Neural progenitor cell (in vitro differentiated cells): ENCODE data around the gene PCCA. TPM values are rescaled to one million over a fixed set of nuclear protein-coding genes. Genes with fewer than 3 reads are reported as not detected.

ENCODE experiments used
- DNase-seq: peaks from one replicate; pipeline ENCODE4 v3.0.0-alpha.2; 2016; ENCODE audit warnings: low spot score
- H2AFZ ChIP-seq: fragments of 200-600 bp; sonication (generic); replicated peaks from 2 replicates; pipeline ENCODE4 v1.6.1; 2016; ENCODE audit warnings: antibody characterized with exemption
- H3F3A ChIP-seq: fragments of 200-600 bp; sonication (generic); 2 replicates; pipeline ENCODE4 v1.6.1; 2016; ENCODE audit warnings: antibody characterized with exemption, low read depth
- H3K27ac ChIP-seq: fragments of 200-600 bp; sonication (generic); 2 replicates; pipeline ENCODE4 v1.5.1; 2016; ENCODE audit warnings: mild to moderate bottlenecking
- H3K27me3 ChIP-seq: fragments of 200-600 bp; sonication (generic); 2 replicates; pipeline ENCODE4 v1.6.1; 2016; ENCODE audit warnings: mild to moderate bottlenecking, moderate library complexity
- H3K36me3 ChIP-seq: fragments of 200-600 bp; sonication (generic); 2 replicates; pipeline ENCODE4 v1.5.1; 2016
- H3K4me1 ChIP-seq: fragments of 200-600 bp; sonication (generic); 2 replicates; pipeline ENCODE4 v1.6.1; 2016; ENCODE audit warnings: mixed run types
- H3K4me2 ChIP-seq: fragments of 200-600 bp; sonication (generic); 2 replicates; pipeline ENCODE4 v1.6.1; 2016
- H3K4me3 ChIP-seq: fragments of 200-600 bp; sonication (generic); 2 replicates; pipeline ENCODE4 v1.5.1; 2016
- H3K79me2 ChIP-seq: fragments of 200-600 bp; sonication (generic); 2 replicates; pipeline ENCODE4 v1.6.1; 2016; ENCODE audit warnings: low read depth
- H3K9ac ChIP-seq: fragments of 200-600 bp; sonication (generic); 2 replicates; pipeline ENCODE4 v1.6.1; 2016
- H3K9me3 ChIP-seq: fragments of 200-600 bp; sonication (generic); 2 replicates; pipeline ENCODE4 v1.5.1; 2016; ENCODE audit warnings: low read depth
- H4K20me1 ChIP-seq: fragments of 200-600 bp; sonication (generic); 2 replicates; pipeline ENCODE4 v1.6.1; 2016; ENCODE audit warnings: low read depth
- H3K27ac Mint-ChIP-seq: 3 replicates; pipeline ENCODE4 v1.8.0; 2021; ENCODE audit warnings: mixed read lengths
- H3K27me3 Mint-ChIP-seq: 2 replicates; pipeline ENCODE4 v1.8.0; 2022; ENCODE audit warnings: low read depth, mild to moderate bottlenecking, inconsistent platforms, moderate library complexity, mixed read lengths; ENCODE audit not compliant: insufficient read depth
- H3K36me3 Mint-ChIP-seq: 3 replicates; pipeline ENCODE4 v1.8.0; 2021; ENCODE audit warnings: mixed read lengths
- H3K4me1 Mint-ChIP-seq: 3 replicates; pipeline ENCODE4 v1.8.0; 2021; ENCODE audit warnings: mixed read lengths
- H3K4me3 Mint-ChIP-seq: 3 replicates; pipeline ENCODE4 v1.8.0; 2021; ENCODE audit warnings: mild to moderate bottlenecking, moderate library complexity, mixed read lengths
- H3K9me3 Mint-ChIP-seq: 3 replicates; pipeline ENCODE4 v1.8.0; 2020; ENCODE audit warnings: mixed read lengths
- CTCF ChIP-seq: fragments of 200-600 bp; sonication (generic); IDR thresholded peaks from 2 replicates; pipeline ENCODE4 v1.5.1; 2017; ENCODE audit warnings: antibody characterized with exemption, mild to moderate bottlenecking
- EZH2 ChIP-seq: fragments of 200-600 bp; sonication (generic); IDR thresholded peaks from 2 replicates; pipeline ENCODE4 v1.6.1; 2017; ENCODE audit warnings: antibody characterized with exemption, mild to moderate bottlenecking, moderate library complexity
- EZH2phosphoT487 ChIP-seq: fragments of 200-600 bp; sonication (generic); IDR thresholded peaks from 2 replicates; pipeline ENCODE4 v1.6.1; 2017; ENCODE audit warnings: antibody characterized with exemption
- total RNA-seq: library from RNA; depleted of rRNA; stranded (reverse); fragments of >200 nt; gene quantifications from 2 replicates; pipeline ENCODE4 v1.2.3, GENCODE V29; 2015; ENCODE audit warnings: low replicate concordance

The PCCA gene
- total RNA-seq, 1 donor from 2014 or later = 60.6 TPM

DNA sequence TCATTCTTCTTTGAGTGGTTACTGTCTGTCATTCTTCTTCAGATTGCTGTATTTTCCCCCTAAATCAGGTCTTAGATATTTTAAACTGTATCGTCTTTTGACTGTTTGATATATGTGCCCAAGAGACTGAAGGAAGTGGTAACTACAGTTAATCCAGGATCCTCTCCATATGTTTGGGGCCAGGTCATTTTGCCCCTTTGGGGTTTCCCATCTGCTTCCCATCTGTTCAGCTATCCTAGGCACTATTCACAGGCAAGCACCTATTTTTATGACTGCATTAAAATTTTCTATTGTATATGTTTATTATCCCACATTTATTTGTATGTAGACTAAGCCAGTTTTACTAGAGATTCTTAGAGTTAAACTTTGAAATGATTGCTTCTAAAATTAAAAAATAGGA lies 244.2 kb downstream of the PCCA start:
- Histone ChIP-seq H3F3A (peaks cover 13% of the 10 kb centered on the region), H3K79me2 (no peaks in the 10 kb centered on the region), H3K4me1 (peaks cover 11% of the 10 kb centered on the region), H3K4me3 (no peak overlapping the region), H3K27me3 (no peaks in the 10 kb centered on the region), H2AFZ (no peak overlapping the region), H3K9me3 (no peaks in the 10 kb centered on the region), H3K9ac (no peak overlapping the region), H3K27ac (no peak overlapping the region), H4K20me1 (no peaks in the 10 kb centered on the region), H3K4me2 (no peak overlapping the region), H3K36me3 (peaks cover 6% of the 10 kb centered on the region)
- Mint-ChIP-seq H3K9me3 (peaks cover 22% of the 10 kb centered on the region), H3K27me3 (peaks cover 3% of the 10 kb centered on the region), H3K4me3 (no peak overlapping the region), H3K4me1 (peaks cover 3% of the 10 kb centered on the region), H3K36me3 (peaks cover 48% of the 10 kb centered on the region), H3K27ac (no peak overlapping the region)
- TF ChIP-seq CTCF = no peak
- no peak for TF ChIP-seq EZH2phosphoT487
- TF ChIP-seq EZH2 = no peak
- DNase-seq = no peak

DNA sequence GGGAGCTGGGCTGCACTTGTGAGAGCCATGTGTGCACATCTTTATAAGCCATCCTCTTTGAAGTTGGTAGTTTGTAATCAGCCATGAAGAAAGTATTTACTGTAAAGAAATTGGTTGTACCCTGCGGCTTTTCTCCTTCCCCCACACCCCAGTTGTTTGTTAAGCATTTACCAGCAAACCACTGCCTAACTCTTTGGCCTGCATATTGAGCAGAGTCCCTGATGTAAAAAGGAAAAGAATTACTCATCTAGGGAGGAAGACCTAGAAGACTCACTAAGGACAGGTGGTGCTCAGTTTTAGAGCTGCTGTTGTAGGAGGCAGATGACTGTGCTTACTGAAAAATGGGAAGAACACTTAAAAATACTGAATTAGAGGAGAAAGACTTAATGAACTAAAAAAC lies 245.3 kb downstream of the PCCA start:
- no peak overlapping the region for H2AFZ ChIP-seq
- no peaks in the 10 kb centered on the region for H4K20me1 ChIP-seq
- peaks cover 6% of the 10 kb centered on the region for H3K36me3 ChIP-seq
- Mint-ChIP-seq H3K4me3 (no peak overlapping the region), H3K36me3 (peaks cover 50% of the 10 kb centered on the region), H3K27ac (peak overlapping the region; percentile 13), H3K4me1 (peaks cover 3% of the 10 kb centered on the region), H3K27me3 (peaks cover 3% of the 10 kb centered on the region), H3K9me3 (peaks cover 22% of the 10 kb centered on the region)
- peak overlapping the region; percentile 26 for H3K4me2 ChIP-seq
- no peak overlapping the region for H3K9ac ChIP-seq
- H3K4me1 ChIP-seq = peaks cover 11% of the 10 kb centered on the region
- peaks cover 13% of the 10 kb centered on the region for H3F3A ChIP-seq
- H3K79me2 ChIP-seq = no peaks in the 10 kb centered on the region
- no peaks in the 10 kb centered on the region for H3K9me3 ChIP-seq
- H3K27me3 ChIP-seq = no peaks in the 10 kb centered on the region
- no peak for DNase-seq
- peak overlapping the region; percentile 48 for H3K27ac ChIP-seq
- H3K4me3 ChIP-seq = no peak overlapping the region
- TF ChIP-seq EZH2phosphoT487 (no peak), EZH2 (no peak), CTCF (no peak)

GRCh38 chr13:100336795-100337516 lies 248.1 kb downstream of the PCCA start:
- H3K4me3 Mint-ChIP-seq = no peak overlapping the region
- no peak overlapping the region for H3K4me3 ChIP-seq
- peaks cover 3% of the 10 kb centered on the region for H3K4me1 Mint-ChIP-seq
- DNase-seq = no peak
- TF ChIP-seq EZH2 (no peak), CTCF (no peak), EZH2phosphoT487 (no peak)
- peak overlapping the region; percentile 48 for H3K27ac Mint-ChIP-seq
- no peaks in the 10 kb centered on the region for H3K27me3 ChIP-seq
- H3K4me2 ChIP-seq = no peak overlapping the region
- peaks cover 22% of the 10 kb centered on the region for H3K9me3 Mint-ChIP-seq
- no peak overlapping the region for H3K27ac ChIP-seq
- H3K4me1 ChIP-seq = peaks cover 11% of the 10 kb centered on the region
- H3K79me2 ChIP-seq = no peaks in the 10 kb centered on the region
- H3K27me3 Mint-ChIP-seq = peaks cover 1% of the 10 kb centered on the region
- no peaks in the 10 kb centered on the region for H4K20me1 ChIP-seq
- peaks cover 13% of the 10 kb centered on the region for H3F3A ChIP-seq
- H3K36me3 Mint-ChIP-seq = peaks cover 59% of the 10 kb centered on the region
- H3K9me3 ChIP-seq = no peaks in the 10 kb centered on the region
- H3K9ac ChIP-seq = no peak overlapping the region
- H2AFZ ChIP-seq = no peak overlapping the region
- peaks cover 4% of the 10 kb centered on the region for H3K36me3 ChIP-seq
